HG03439 (cell line): ENCODE measurements around the gene QDPR.
"Not testable (repeated sequence)": the region's sequence is repeated elsewhere in the genome, so short reads cannot be mapped to it uniquely, and the experiment has no call there.

ENCODE experiments used
- ATAC-seq: cut with Tn5 transposase; IDR thresholded peaks from one replicate; pipeline ENCODE4 v1.9.1; 2021; ENCODE audit warnings: mild to moderate bottlenecking, moderate library complexity; ENCODE audit not compliant: unreplicated experiment

QDPR gene

DNA sequence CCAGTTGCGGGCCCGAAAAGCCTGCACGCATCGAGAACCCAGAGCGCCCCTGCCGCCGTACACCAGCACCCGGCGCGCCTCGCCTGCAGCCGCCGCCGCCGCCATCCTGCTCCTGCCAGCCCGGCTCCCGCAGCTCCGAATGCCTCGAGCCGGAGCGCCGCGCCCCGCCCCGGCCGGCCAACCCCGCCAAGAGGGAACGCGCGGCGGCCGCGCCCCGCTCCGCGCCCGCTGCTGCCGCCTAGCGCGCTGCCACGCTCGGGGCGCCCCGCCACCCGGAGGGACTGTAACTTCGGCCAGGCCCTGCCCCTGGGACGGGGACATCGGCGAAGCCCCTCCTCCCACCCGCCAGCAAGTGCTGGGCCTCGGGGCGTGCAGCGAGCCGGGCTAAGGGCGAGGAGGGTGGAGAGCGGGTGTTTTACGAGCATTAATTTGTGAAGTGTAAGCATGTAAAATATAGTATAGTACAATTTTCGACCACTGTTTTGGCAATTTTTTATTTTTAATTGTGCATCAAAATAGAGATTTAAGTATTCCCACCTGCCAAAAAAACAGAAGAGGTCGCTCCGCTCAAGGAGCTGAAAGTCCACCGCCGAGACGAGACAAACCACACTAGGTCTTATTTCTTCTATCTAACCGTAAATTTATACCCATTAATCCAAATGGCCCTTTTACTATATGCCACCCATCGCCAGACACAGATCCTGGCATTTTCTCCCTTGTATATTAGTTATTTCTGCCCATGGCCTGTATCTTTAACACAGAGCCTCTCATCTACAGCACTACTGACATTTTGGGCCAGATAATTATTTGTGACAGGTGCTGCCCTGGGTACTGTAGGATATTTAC lies at the start of gene QDPR:
TSS of gene QDPR (minus strand) at position 141 of the 846 bp plus-strand sequence. CDS start at position 105, 36 bp downstream.
- peak; percentile 98 for ATAC-seq

DNA sequence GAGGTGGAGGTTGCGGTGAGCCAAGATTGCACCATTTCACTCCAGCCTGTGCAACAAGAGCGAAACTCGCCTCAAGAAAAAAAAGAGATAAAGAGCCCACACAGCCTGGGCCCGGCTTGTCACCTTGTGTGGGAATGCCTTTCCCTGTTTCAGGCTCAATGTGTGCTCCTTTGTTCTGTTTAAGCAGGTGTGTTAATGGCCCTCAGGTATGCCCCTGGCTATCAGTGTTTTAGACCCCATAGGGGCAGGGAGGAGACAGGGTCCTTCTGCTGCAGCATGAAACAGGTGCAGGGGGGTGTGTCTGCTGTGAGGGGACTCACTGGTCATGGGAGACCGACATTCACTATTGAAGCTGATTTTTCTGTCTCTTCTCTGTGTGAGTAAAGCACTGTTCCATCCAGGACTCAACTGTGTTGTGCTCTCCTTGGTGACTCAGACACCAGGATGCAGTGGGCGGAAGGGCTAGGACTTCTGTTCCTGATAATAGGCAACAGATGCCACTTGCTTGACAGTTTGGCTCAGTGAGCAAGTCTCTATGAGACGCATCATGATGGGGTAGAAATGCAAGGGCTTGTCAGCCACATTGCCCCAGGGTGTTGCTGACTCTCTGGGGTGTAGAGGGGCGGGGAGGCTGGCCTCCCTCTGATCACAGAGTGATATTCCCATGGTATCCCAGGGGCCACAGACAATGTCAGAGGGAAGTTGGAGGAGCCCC lies 49.5 kb upstream of the QDPR start:
- ATAC-seq, result no peak

DNA sequence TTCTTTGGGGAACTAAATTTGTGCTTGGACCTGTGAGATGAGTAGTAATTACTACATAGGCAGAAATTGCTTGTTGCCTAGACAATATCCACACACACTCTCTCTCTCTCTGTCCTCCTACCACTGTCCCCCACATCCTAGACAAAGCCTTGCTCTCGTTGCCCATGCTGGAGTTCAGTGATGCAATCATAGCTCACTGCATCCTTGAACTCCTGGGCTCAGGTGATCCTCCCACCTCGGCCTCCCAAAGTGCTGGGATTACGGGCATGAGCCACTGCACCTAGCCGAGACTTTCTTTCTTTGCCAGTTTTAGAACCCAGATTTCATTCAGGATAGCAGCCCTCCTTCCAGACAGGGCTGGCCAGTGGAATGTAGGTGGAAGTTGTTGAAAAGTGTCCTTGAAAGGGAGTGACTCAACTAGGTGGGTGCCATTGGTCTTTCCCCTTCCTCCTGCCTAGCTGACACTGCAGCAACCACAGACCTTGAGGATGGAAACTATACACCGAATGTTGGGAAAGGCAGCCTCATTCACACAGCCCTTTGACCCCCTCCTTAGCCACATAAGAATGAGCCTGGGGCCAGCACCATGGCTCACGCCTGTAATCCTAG lies 48.3 kb upstream of the QDPR start:
- ATAC-seq, result no peak

DNA sequence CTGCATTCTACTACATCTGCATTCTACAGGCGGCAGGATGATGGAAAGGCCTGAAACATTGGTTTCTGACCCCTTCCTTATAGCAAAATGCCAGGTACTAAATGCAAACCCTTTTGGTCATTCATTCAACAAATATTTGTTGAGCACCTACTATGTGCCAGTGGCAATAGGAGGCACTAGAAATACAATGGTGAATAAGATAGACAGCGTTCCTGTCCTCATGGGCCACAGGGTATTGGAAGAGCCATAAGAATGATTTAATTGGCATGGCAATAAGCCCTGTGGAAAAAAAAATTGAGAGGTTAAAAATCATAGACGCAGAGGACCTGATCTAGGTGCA lies 47.8 kb upstream of the QDPR start:
- ATAC-seq, result no peak

DNA sequence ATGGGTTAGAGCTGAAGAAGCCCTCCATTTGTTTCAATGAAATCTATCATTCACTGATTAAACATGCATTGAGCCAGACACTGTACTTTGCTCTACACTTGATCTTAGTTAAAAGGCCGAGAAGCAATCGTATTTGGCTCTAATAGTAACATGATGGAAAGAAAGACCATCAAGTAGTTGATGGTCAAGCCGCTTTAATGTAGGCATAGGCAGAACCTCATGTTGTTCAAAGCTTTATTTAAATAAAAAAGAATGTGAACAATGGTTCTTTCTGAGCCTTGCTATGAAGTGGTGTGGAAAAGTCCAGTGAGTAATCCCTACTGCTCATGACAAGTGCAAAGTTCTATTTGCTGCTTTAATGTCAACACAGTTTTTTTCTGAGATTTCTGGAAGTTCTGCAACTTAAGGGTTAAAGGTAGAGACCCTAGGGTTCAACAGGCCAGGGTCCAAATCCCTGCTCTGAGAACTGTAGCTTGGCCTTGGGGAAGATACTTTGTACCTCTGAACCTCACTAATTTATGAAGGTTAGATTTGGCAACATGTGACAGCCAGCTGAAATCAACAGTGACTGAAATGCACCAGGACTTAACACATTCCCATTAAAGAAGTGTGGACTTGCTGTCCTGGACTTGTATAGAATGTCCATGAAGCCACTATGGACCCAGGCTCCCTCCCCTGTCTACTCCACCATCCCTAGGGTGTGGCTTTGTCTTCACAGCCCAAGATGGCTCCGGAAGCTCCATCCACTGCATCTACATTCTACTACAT lies 47.2 kb upstream of the QDPR start:
- ATAC-seq, result no peak

DNA sequence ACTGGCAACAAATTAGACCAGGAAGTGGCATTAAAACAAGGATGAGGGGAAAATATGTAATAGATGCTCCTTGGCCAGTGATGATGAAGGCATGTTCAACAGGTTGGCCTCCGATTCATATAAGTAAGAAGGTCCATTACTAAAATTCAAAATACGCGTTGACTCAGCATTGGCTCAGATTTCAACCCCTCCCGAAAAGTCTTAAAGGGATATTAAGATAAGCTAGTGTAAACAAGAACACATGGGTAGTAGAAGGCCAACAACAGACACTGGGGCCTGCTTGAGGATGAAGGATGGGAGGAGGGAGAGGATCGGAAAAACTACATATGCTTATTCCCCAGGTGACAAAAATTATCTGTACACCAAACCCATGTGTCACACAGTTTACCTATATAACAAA lies 46.0 kb upstream of the QDPR start:
- no peak for ATAC-seq

- no peak for ATAC-seq
Observed at GRCh38 chr4:17556498-17556897, 44.6 kb upstream of the QDPR start.

DNA sequence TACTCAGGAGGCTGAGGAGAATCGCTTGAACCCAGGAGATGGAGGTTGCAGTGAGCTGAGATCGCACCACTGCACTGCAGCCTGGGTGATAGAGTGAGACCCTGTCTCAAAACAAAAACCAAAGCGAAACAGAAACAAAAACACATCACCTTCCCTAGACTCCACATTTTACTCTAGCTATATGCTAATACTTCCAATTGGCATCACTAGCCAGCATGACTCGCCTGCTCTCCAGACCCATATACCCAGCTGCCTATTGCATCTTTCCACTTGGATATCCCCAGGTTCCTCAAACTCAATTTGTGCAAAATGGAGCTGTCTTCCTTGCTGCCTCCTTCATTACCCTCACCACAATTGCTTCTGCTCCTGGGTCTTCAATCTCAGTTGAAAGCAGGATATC lies 42.7 kb upstream of the QDPR start:
- no peak for ATAC-seq

- ATAC-seq, result no peak
Observed at GRCh38 chr4:17552427-17552826, 40.5 kb upstream of the QDPR start.

DNA sequence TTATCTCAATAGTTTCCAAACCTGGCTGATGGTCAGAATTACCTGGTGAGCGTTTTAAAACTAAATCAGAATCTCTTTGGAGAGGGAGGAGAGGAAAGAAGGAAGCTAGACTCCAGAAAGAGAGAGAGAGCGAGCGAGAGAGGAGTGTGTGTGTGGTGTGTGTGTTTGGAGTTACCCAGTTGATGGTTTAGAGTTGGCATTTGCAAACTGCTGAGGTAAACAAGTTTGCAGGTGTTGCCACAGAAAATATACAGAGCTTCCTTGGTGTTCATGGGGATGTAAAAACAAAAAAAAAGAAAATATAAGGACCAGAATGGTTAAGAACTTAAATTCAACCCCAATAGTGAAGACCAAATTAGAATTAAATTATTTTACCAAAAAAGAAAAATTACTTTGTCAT lies 38.7 kb upstream of the QDPR start:
- no peak for ATAC-seq

GRCh38 chr4:17546678-17547077 lies 34.8 kb upstream of the QDPR start:
- no peak for ATAC-seq

GRCh38 chr4:17546222-17546621 lies 34.3 kb upstream of the QDPR start:
- ATAC-seq, result no peak

GRCh38 chr4:17545374-17546140 lies 33.7 kb upstream of the QDPR start:
- ATAC-seq, result no peak

DNA sequence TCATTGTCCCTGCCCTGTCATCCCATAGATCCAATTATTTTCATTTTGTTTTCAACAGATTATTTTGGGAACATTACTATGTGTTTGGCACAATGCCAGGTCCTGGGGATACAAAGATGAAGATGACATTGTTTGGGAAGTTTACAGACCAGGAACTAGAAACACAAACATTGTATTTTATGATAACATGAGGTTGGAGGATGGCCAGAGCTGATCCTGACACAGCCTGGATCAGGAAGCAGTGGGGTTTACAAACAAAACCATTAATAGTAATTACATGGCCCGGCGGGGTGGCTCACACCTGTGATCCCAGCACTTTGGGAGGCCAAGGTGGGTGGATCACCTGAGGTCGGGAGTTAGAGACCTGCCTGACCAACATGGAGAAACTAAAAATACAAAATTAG lies 32.9 kb upstream of the QDPR start:
- ATAC-seq, result no peak

- no peak for ATAC-seq
Observed at GRCh38 chr4:17544205-17544604, 32.3 kb upstream of the QDPR start.

GRCh38 chr4:17537060-17537459 lies 25.2 kb upstream of the QDPR start:
- not testable (repeated sequence) for ATAC-seq

- no peak for ATAC-seq
Observed at GRCh38 chr4:17535906-17536305, 24.0 kb upstream of the QDPR start.

GRCh38 chr4:17535242-17535641 lies 23.4 kb upstream of the QDPR start:
- no peak for ATAC-seq

- ATAC-seq, result no peak
Observed at GRCh38 chr4:17534705-17535104, 22.8 kb upstream of the QDPR start.

- ATAC-seq, result no peak
Observed at GRCh38 chr4:17531538-17532285, 19.8 kb upstream of the QDPR start.
